Progenitor cell of endocrine pancreas (in vitro differentiated cells): ENCODE results near the gene ARL6IP1. TPM values are rescaled to one million over a fixed set of nuclear protein-coding genes. Genes with fewer than 3 reads are reported as not detected.

Experiments used
- DNase-seq: peaks from one replicate; pipeline ENCODE4 v3.0.0; 2021; ENCODE audit warnings: low spot score; ENCODE audit not compliant: unreplicated experiment
- H3K27ac Mint-ChIP-seq: 2 replicates; pipeline ENCODE4 v1.8.0; 2021; ENCODE audit warnings: mild to moderate bottlenecking, moderate library complexity, mixed read lengths
- H3K27me3 Mint-ChIP-seq: 2 replicates; pipeline ENCODE4 v1.8.0; 2021; ENCODE audit warnings: mixed read lengths
- H3K36me3 Mint-ChIP-seq: 2 replicates; pipeline ENCODE4 v1.8.0; 2022; ENCODE audit warnings: mixed read lengths; ENCODE audit not compliant: insufficient read depth
- H3K4me1 Mint-ChIP-seq: 2 replicates; pipeline ENCODE4 v1.8.0; 2021; ENCODE audit warnings: low read depth, mixed read lengths
- H3K4me3 Mint-ChIP-seq: 2 replicates; pipeline ENCODE4 v1.8.0; 2021; ENCODE audit warnings: low read depth, mild to moderate bottlenecking, moderate library complexity, mixed read lengths
- H3K9me3 Mint-ChIP-seq: 2 replicates; pipeline ENCODE4 v1.8.0; 2021; ENCODE audit warnings: low read depth, mixed read lengths
- long read RNA-seq: library from polyadenylated mRNA; unstranded; transcript quantifications from one replicate; pipeline ENCODE4 v2.0.0, GENCODE V29; 2020
- total RNA-seq: library from RNA; stranded (reverse); gene quantifications from 2 replicates; pipeline ENCODE4 v1.2.1, GENCODE V29; 2021
- TF ChIP-seq, protein P1 (sequence below): fragments of 200-600 bp; sonication (generic); IDR thresholded peaks from one replicate; pipeline ENCODE4 v1.5.0; 2021; ENCODE audit warnings: antibody characterized with exemption, mild to moderate bottlenecking; ENCODE audit not compliant: unreplicated experiment

The ARL6IP1 gene
- 176 and 179 TPM in 2 replicates for total RNA-seq
- long read RNA-seq, transcript ARL6IP1-201 (6 exons, 2,409 nt) = major isoform, 1,100 of 1,165 reads
- long read RNA-seq, partial matches to known transcripts = 55 of 1,165 reads
- long read RNA-seq, other reads (novel, unspliced or antisense) = 10 of 1,165 reads

- Mint-ChIP-seq H3K36me3 (peaks cover 12% of the 10 kb centered on the region), H3K4me3 (peak within 1 kb of the TSS; percentile 94), H3K4me1 (peaks cover 20% of the 10 kb centered on the region), H3K9me3 (no peaks in the 10 kb centered on the region), H3K27me3 (no peaks in the 10 kb centered on the region), H3K27ac (peak within 1 kb of the TSS; percentile 98)
- TF ChIP-seq, protein P1, sequence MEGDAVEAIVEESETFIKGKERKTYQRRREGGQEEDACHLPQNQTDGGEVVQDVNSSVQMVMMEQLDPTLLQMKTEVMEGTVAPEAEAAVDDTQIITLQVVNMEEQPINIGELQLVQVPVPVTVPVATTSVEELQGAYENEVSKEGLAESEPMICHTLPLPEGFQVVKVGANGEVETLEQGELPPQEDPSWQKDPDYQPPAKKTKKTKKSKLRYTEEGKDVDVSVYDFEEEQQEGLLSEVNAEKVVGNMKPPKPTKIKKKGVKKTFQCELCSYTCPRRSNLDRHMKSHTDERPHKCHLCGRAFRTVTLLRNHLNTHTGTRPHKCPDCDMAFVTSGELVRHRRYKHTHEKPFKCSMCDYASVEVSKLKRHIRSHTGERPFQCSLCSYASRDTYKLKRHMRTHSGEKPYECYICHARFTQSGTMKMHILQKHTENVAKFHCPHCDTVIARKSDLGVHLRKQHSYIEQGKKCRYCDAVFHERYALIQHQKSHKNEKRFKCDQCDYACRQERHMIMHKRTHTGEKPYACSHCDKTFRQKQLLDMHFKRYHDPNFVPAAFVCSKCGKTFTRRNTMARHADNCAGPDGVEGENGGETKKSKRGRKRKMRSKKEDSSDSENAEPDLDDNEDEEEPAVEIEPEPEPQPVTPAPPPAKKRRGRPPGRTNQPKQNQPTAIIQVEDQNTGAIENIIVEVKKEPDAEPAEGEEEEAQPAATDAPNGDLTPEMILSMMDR = peak; percentile 92
- peak; percentile 95 for DNase-seq
Observed at GRCh38 chr16:18801145-18801972, at the start of gene ARL6IP1. Gene ARL6IP1 (minus strand): TSS chr16:18801549. CDS start chr16:18801466, 83 bp downstream.

DNA sequence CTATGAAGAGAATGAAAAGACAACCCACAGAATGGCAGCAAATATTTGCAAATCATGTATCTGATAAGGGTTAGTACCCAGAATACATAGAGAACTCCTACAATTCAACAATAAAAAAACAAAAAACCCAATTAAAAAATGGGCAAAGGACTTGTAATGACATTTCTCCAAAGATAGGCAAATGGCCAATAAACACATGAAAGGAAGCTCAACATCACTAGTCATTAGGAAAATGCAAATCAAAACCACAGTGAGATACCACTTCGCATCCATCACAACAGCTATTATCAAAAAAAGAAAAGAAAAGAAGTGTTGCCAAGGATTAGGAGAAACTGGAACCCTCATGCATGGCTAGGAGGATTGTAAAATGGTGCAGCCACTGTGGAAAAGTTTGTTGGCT is 45.1 kb upstream of the ARL6IP1 start:
- no peaks in the 10 kb centered on the region for H3K27me3 Mint-ChIP-seq
- DNase-seq = no peak
- TF ChIP-seq, protein P1 = no peak
- H3K4me3 Mint-ChIP-seq = no peak overlapping the region
- H3K9me3 Mint-ChIP-seq = no peaks in the 10 kb centered on the region
- H3K4me1 Mint-ChIP-seq = no peaks in the 10 kb centered on the region
- peaks cover 22% of the 10 kb centered on the region for H3K36me3 Mint-ChIP-seq
- no peak overlapping the region for H3K27ac Mint-ChIP-seq

GRCh38 chr16:18842565-18842964 is 41.2 kb upstream of the ARL6IP1 start:
- TF ChIP-seq, protein P1 = no peak
- no peaks in the 10 kb centered on the region for H3K27me3 Mint-ChIP-seq
- peak overlapping the region; percentile 26 for H3K27ac Mint-ChIP-seq
- H3K4me3 Mint-ChIP-seq = no peak overlapping the region
- peaks cover 27% of the 10 kb centered on the region for H3K36me3 Mint-ChIP-seq
- DNase-seq = no peak
- H3K9me3 Mint-ChIP-seq = no peaks in the 10 kb centered on the region
- no peaks in the 10 kb centered on the region for H3K4me1 Mint-ChIP-seq

- TF ChIP-seq, protein P1 = no peak
- Mint-ChIP-seq H3K27me3 (no peaks in the 10 kb centered on the region), H3K4me1 (no peaks in the 10 kb centered on the region), H3K9me3 (no peaks in the 10 kb centered on the region), H3K27ac (peak overlapping the region; percentile 26), H3K36me3 (peaks cover 29% of the 10 kb centered on the region), H3K4me3 (no peak overlapping the region)
- no peak for DNase-seq
Observed at GRCh38 chr16:18841833-18842525, 40.6 kb upstream of the ARL6IP1 start.

GRCh38 chr16:18839555-18839954 is 38.2 kb upstream of the ARL6IP1 start:
- DNase-seq = no peak
- no peaks in the 10 kb centered on the region for H3K27me3 Mint-ChIP-seq
- H3K4me3 Mint-ChIP-seq = no peak overlapping the region
- H3K9me3 Mint-ChIP-seq = no peaks in the 10 kb centered on the region
- H3K4me1 Mint-ChIP-seq = no peaks in the 10 kb centered on the region
- peak overlapping the region; percentile 73 for H3K27ac Mint-ChIP-seq
- H3K36me3 Mint-ChIP-seq = peaks cover 37% of the 10 kb centered on the region
- TF ChIP-seq, protein P1 = no peak
